IPS-18a (cell line): Measurements from ENCODE around the gene GPR108.

ENCODE experiments used
- H3K27ac ChIP-seq: one replicate; pipeline ENCODE4 v1.5.1; 2013; ENCODE audit warnings: low read length
- H3K27me3 ChIP-seq: one replicate; pipeline ENCODE4 v1.6.1; 2013; ENCODE audit warnings: mild to moderate bottlenecking, low read length; ENCODE audit not compliant: control insufficient read depth, insufficient read depth
- H3K36me3 ChIP-seq: one replicate; pipeline ENCODE4 v1.6.1; 2013; ENCODE audit warnings: low read depth, low read length; ENCODE audit not compliant: control insufficient read depth
- H3K4me1 ChIP-seq: one replicate; pipeline ENCODE4 v1.6.1; 2013; ENCODE audit warnings: low read depth, low read length; ENCODE audit not compliant: control insufficient read depth
- H3K4me3 ChIP-seq: one replicate; pipeline ENCODE4 v1.5.1; 2013; ENCODE audit warnings: low read length
- H3K9ac ChIP-seq: one replicate; pipeline ENCODE4 v1.6.1; 2013; ENCODE audit warnings: mild to moderate bottlenecking, low read length, moderate library complexity
- H3K9me3 ChIP-seq: one replicate; pipeline ENCODE4 v1.6.1; 2013; ENCODE audit warnings: low read depth, low read length; ENCODE audit not compliant: control insufficient read depth

GPR108 gene

GRCh38 chr19:6692027-6692426 lies 45.4 kb downstream of the GPR108 start:
- Histone ChIP-seq H3K4me3 (no peak overlapping the region), H3K4me1 (no peaks in the 10 kb centered on the region), H3K27ac (no peak overlapping the region), H3K9ac (no peak overlapping the region), H3K27me3 (no peaks in the 10 kb centered on the region), H3K36me3 (no peaks in the 10 kb centered on the region), H3K9me3 (no peaks in the 10 kb centered on the region)

DNA sequence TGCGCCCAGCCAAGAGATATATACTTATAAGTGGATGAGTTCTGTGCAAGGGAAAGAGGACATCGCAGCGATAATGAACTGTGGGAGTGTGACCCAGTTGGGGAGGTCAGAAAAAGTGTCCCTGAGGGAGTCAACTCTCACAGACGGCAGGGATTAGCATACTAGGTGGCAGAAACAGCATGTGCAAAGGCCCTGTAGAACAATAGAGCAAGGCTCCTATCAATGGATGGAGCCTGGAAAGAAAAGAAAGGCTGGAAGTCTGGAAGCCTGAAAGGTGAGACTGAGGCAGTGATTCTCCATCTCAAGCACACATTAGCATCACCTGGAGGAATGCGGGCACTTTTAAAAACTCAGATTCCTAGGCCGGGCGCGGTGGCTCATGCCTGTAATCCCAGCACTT lies 46.0 kb downstream of the GPR108 start:
- no peak overlapping the region for H3K9ac ChIP-seq
- H3K4me1 ChIP-seq: no peaks in the 10 kb centered on the region
- H3K36me3 ChIP-seq: no peaks in the 10 kb centered on the region
- H3K27me3 ChIP-seq: no peaks in the 10 kb centered on the region
- H3K27ac ChIP-seq: no peak overlapping the region
- H3K9me3 ChIP-seq: no peaks in the 10 kb centered on the region
- H3K4me3 ChIP-seq: no peak overlapping the region

GRCh38 chr19:6690160-6690885 lies 47.1 kb downstream of the GPR108 start:
- Histone ChIP-seq H3K4me3 (no peak overlapping the region), H3K9me3 (no peaks in the 10 kb centered on the region), H3K4me1 (no peaks in the 10 kb centered on the region), H3K36me3 (no peaks in the 10 kb centered on the region), H3K27me3 (no peaks in the 10 kb centered on the region), H3K9ac (no peak overlapping the region), H3K27ac (no peak overlapping the region)

GRCh38 chr19:6687114-6687513 lies 50.3 kb downstream of the GPR108 start:
- Histone ChIP-seq H3K4me1 (no peaks in the 10 kb centered on the region), H3K27ac (no peak overlapping the region), H3K36me3 (no peaks in the 10 kb centered on the region), H3K27me3 (no peaks in the 10 kb centered on the region), H3K9ac (no peak overlapping the region), H3K4me3 (no peak overlapping the region), H3K9me3 (no peaks in the 10 kb centered on the region)

- Histone ChIP-seq H3K9me3 (no peaks in the 10 kb centered on the region), H3K4me1 (no peaks in the 10 kb centered on the region), H3K27me3 (no peaks in the 10 kb centered on the region), H3K36me3 (no peaks in the 10 kb centered on the region), H3K27ac (no peak overlapping the region), H3K4me3 (no peak overlapping the region), H3K9ac (no peak overlapping the region)
These were observed 50.8 kb downstream of the GPR108 start for GRCh38 chr19:6686628-6686975.

DNA sequence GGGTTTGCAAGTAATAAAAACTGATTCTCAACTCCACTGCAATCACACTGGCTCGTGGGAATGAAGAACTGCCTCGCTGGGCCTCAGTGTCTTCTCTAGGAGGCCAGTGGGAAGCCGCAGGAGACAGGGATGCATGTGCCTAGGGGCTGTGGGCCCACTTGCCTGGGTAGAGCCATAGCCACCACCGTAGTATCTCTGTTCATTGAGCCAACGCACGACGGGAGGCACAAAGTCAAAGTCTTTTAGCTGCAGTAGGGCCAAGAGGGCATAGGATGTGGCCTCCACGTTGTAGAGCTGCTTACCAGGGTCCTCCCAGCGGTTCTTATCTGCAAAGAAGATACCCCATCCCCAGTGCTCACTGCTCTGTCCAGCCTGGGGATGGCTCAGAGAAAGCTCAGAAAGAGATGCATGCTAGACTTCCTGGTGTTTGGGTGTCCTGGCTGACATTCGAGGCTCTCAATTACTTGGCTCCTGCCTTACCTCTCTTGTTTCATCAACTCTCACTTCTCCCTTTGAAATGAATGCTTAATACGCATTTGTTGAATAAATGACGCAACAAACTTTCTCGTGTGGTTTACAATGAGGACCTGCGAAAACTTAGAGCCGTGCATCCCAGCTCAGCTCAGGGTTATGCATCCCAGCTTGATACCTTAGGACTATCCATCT lies 51.3 kb downstream of the GPR108 start:
- Histone ChIP-seq H3K9ac (no peak overlapping the region), H3K9me3 (no peaks in the 10 kb centered on the region), H3K27me3 (no peaks in the 10 kb centered on the region), H3K27ac (no peak overlapping the region), H3K4me3 (no peak overlapping the region), H3K4me1 (no peaks in the 10 kb centered on the region), H3K36me3 (no peaks in the 10 kb centered on the region)

DNA sequence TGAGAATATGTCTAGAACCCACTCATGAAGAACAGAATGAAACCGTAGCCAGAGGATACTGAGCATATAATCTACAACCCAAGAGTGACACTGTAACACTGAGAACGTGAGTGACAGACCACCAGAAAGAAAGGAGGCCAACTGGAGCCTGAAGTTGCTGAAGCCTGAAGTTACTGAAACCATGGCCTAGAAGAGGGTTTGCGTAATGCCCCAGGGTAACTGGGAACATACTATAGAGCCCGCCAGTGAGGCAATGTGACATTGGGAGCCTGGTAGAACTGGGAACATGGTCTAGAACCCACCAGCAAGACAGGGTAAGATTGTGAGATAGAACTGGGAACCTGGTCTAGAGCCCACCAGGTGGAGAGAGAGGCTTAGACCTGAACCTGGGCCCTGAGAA lies 51.9 kb downstream of the GPR108 start:
- Histone ChIP-seq H3K27me3 (no peaks in the 10 kb centered on the region), H3K4me3 (no peak overlapping the region), H3K9me3 (no peaks in the 10 kb centered on the region), H3K27ac (no peak overlapping the region), H3K9ac (no peak overlapping the region), H3K36me3 (no peaks in the 10 kb centered on the region), H3K4me1 (no peaks in the 10 kb centered on the region)

DNA sequence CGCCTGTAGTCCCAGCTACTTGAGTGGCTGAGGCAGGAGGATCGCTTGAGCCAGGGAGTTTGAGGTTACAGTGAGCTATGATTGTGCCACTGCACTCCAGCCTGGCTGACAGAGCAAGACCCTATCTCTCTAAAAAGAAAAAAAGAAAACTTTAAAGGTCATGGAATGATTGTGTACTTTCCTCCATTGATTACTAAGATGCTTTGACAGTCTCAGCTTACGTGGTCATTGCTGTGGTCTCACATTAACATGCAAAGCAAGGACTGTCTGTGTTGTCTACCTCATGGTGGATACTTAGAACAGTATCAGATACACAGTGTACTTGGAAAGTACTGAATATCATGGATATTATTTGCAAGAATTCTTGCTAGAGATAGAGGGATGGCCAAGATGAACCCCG lies 53.4 kb downstream of the GPR108 start:
- H3K4me3 ChIP-seq: no peak overlapping the region

GRCh38 chr19:6682607-6683128 lies 54.7 kb downstream of the GPR108 start:
- Histone ChIP-seq H3K4me3 (no peak overlapping the region), H3K9ac (no peak overlapping the region), H3K27me3 (no peaks in the 10 kb centered on the region), H3K36me3 (no peaks in the 10 kb centered on the region), H3K9me3 (no peaks in the 10 kb centered on the region), H3K4me1 (peaks cover 1% of the 10 kb centered on the region), H3K27ac (no peak overlapping the region)

More for the DNA sequence above, 53.4 kb downstream of the GPR108 start:
- Histone ChIP-seq H3K36me3 (no peaks in the 10 kb centered on the region), H3K4me1 (no peaks in the 10 kb centered on the region), H3K27ac (no peak overlapping the region), H3K9me3 (no peaks in the 10 kb centered on the region), H3K9ac (no peak overlapping the region), H3K27me3 (no peaks in the 10 kb centered on the region)

DNA sequence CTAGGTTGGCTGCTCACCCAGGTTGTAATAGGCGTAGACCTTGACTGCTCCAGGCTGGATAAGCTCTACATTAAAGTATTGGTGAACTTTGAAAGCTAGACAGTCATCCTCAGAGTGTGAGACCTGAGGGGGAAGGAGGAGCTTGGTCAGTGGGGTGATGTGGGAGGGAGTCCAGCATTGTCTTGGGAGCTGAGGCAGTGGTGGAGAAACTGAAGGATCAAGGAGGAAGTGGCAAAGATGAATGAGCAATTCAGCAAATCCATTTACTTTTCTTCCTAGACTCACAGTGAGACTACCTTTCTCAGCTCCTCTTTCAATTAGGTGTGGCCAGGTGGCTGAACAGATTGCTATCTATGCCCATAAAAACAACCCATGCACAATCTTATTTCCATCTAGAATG lies 57.2 kb downstream of the GPR108 start:
- H3K36me3 ChIP-seq: no peaks in the 10 kb centered on the region
- H3K9ac ChIP-seq: no peak overlapping the region
- no peaks in the 10 kb centered on the region for H3K27me3 ChIP-seq
- no peaks in the 10 kb centered on the region for H3K9me3 ChIP-seq
- peaks cover 6% of the 10 kb centered on the region for H3K4me1 ChIP-seq
- H3K27ac ChIP-seq: no peak overlapping the region
- H3K4me3 ChIP-seq: no peak overlapping the region
